H1 (cell line): Measurements from ENCODE around the gene C1QTNF7. TPM values are rescaled to one million over a fixed set of nuclear protein-coding genes. Genes with fewer than 3 reads are reported as not detected.

Experiments used
- CTCF ChIA-PET: fragments of 300-600 bp; sonication (Branson Sonifier 250); formaldehyde crosslinking; loops from one replicate; lab custom pipeline; 2021; ENCODE audit not compliant: partially characterized antibody; lab: Charles Lee
- POLR2A ChIA-PET: fragments of 300-600 bp; sonication (Branson Sonifier 250); formaldehyde crosslinking; loops from one replicate; lab custom pipeline; 2021; ENCODE audit warnings: inconsistent platforms; ENCODE audit not compliant: partially characterized antibody; lab: Charles Lee
- DNase-seq, 2 experiments: peaks; one replicate each; pipeline versions ENCODE4 v3.0.0 to v3.0.0-alpha.2; 2010 to 2022; ENCODE audit warnings: low spot score in 2 of 2, low read depth in 1 of 2, mixed read lengths in 1 of 2
- FAIRE-seq: peaks from 2 replicates; lab custom pipeline; 2011; peaks lifted over from hg19 to GRCh38; lab: Jason Lieb, UNC
- H2AFZ ChIP-seq: 2 replicates; pipeline ENCODE4 v1.8.1; 2012; ENCODE audit warnings: low read length, inconsistent platforms
- H2AK5ac ChIP-seq: 2 replicates; pipeline ENCODE4 v1.6.1; 2013; ENCODE audit warnings: low read depth, low read length
- H2BK120ac ChIP-seq: replicated peaks from 2 replicates; pipeline ENCODE3; 2013; ENCODE audit warnings: low read depth, low read length, inconsistent platforms
- H2BK12ac ChIP-seq: 2 replicates; pipeline ENCODE4 v1.6.1; 2013; ENCODE audit warnings: low read depth, low read length
- H2BK15ac ChIP-seq: 2 replicates; pipeline ENCODE4 v1.6.1; 2013; ENCODE audit warnings: low read length
- H2BK20ac ChIP-seq: 2 replicates; pipeline ENCODE4 v1.6.1; 2013; ENCODE audit warnings: low read length
- H2BK5ac ChIP-seq: 2 replicates; pipeline ENCODE4 v1.6.1; 2013; ENCODE audit warnings: low read depth, low read length
- H3K14ac ChIP-seq: 2 replicates; pipeline ENCODE4 v1.6.1; 2013; ENCODE audit warnings: inconsistent platforms; ENCODE audit not compliant: insufficient read length
- H3K18ac ChIP-seq: 2 replicates; pipeline ENCODE4 v1.6.1; 2013; ENCODE audit warnings: low read length; ENCODE audit errors: extremely low read depth
- H3K23ac ChIP-seq: 2 replicates; pipeline ENCODE4 v1.6.1; 2013; ENCODE audit warnings: inconsistent platforms; ENCODE audit not compliant: insufficient read length
- H3K23me2 ChIP-seq: 2 replicates; pipeline ENCODE4 v1.6.1; 2013; ENCODE audit warnings: low read depth, low read length
- H3K27ac ChIP-seq: 2 replicates; pipeline ENCODE4 v1.6.1; 2011; ENCODE audit warnings: low read depth, low read length, inconsistent platforms
- H3K27me3 ChIP-seq, 4 experiments: replicated peaks in 1 of 4; 1 replicate in 1 of 4; 2 replicates in 3 of 4; pipeline versions ENCODE4 v1.6.1 to v1.8.1; 2011 to 2013; ENCODE audit warnings: low read length in 3 of 4, mild to moderate bottlenecking in 3 of 4, inconsistent platforms in 2 of 4, mixed read lengths in 2 of 4, moderate library complexity in 1 of 4; ENCODE audit not compliant: control insufficient read depth in 3 of 4, insufficient read depth in 3 of 4; ENCODE audit errors: extremely low read depth in 1 of 4
- H3K36me3 ChIP-seq, 4 experiments: 2 replicates each; pipeline versions ENCODE4 v1.6.1 to v1.8.1; 2011 to 2013; ENCODE audit warnings: mild to moderate bottlenecking in 4 of 4, low read length in 3 of 4, moderate library complexity in 2 of 4, control low read depth in 1 of 4, inconsistent platforms in 1 of 4; ENCODE audit not compliant: insufficient read depth in 4 of 4, control insufficient read depth in 2 of 4
- H3K4ac ChIP-seq: replicated peaks from 2 replicates; pipeline ENCODE3; 2013; ENCODE audit warnings: low read length, low read depth, mixed read lengths, inconsistent platforms; ENCODE audit not compliant: insufficient read length
- H3K4me1 ChIP-seq, 4 experiments: replicated peaks in 1 of 4; 1 replicate in 1 of 4; 2 replicates in 3 of 4; pipeline versions ENCODE4 v1.6.1 to v1.8.1; 2011 to 2013; ENCODE audit warnings: low read length in 3 of 4, inconsistent platforms in 2 of 4, mixed read lengths in 1 of 4; ENCODE audit not compliant: insufficient read depth in 4 of 4, control insufficient read depth in 3 of 4
- H3K4me2 ChIP-seq, 2 experiments: 2 replicates each; pipeline versions ENCODE4 v1.6.1 to v1.8.1; 2011 to 2013; ENCODE audit warnings: low read depth in 2 of 2, low read length in 2 of 2, control low read depth in 1 of 2, inconsistent platforms in 1 of 2, mild to moderate bottlenecking in 1 of 2; ENCODE audit not compliant: insufficient read depth in 1 of 2
- H3K4me3 ChIP-seq, 4 experiments: fragments of 200-600, 300-600 bp in 1 of 4; sonication (generic), shearing (Covaris generic), sonication (Bioruptor Twin) in 1 of 4; 2 replicates each; pipeline versions ENCODE4 v1.5.1 to v1.8.1; 2011 to 2016; ENCODE audit warnings: low read length in 4 of 4, low read depth in 3 of 4, control low read depth in 2 of 4, inconsistent platforms in 2 of 4, mild to moderate bottlenecking in 2 of 4, mixed read lengths in 1 of 4, moderate library complexity in 1 of 4; ENCODE audit not compliant: insufficient read depth in 2 of 4; ENCODE audit errors: extremely low read depth in 1 of 4
- H3K56ac ChIP-seq: replicated peaks from 2 replicates; pipeline ENCODE3; 2013; ENCODE audit warnings: low read depth, mild to moderate bottlenecking, mixed read lengths, low read length, inconsistent platforms; ENCODE audit not compliant: insufficient read length
- H3K79me1 ChIP-seq: 2 replicates; pipeline ENCODE4 v1.6.1; 2013; ENCODE audit warnings: low read depth, low read length, control low read depth
- H3K79me2 ChIP-seq, 2 experiments: 2 replicates each; pipeline versions ENCODE4 v1.6.1 to v1.8.1; 2012 to 2013; ENCODE audit warnings: low read length in 2 of 2, mild to moderate bottlenecking in 2 of 2, inconsistent platforms in 1 of 2; ENCODE audit not compliant: insufficient read depth in 2 of 2, control insufficient read depth in 1 of 2
- H3K9ac ChIP-seq, 4 experiments: replicated peaks in 1 of 4; 1 replicate in 1 of 4; 2 replicates in 3 of 4; pipeline versions ENCODE4 v1.6.1 to v1.8.1; 2011 to 2013; ENCODE audit warnings: low read depth in 3 of 4, low read length in 3 of 4, control low read depth in 2 of 4, mild to moderate bottlenecking in 2 of 4, moderate library complexity in 2 of 4, inconsistent platforms in 1 of 4; ENCODE audit errors: extremely low read depth in 1 of 4
- H3K9me3 ChIP-seq, 2 experiments: 2 replicates each; pipeline versions ENCODE4 v1.6.1 to v1.8.1; 2012 to 2013; ENCODE audit warnings: mild to moderate bottlenecking in 2 of 2, moderate library complexity in 2 of 2, control low read depth in 1 of 2, inconsistent platforms in 1 of 2, low read depth in 1 of 2, low read length in 1 of 2, mixed read lengths in 1 of 2; ENCODE audit not compliant: insufficient read depth in 2 of 2
- H4K20me1 ChIP-seq, 2 experiments: replicated peaks in 1 of 2; 2 replicates each; pipeline versions ENCODE3 to v1.8.1; 2011 to 2013; ENCODE audit warnings: inconsistent platforms in 2 of 2, low read length in 2 of 2, mild to moderate bottlenecking in 1 of 2; ENCODE audit not compliant: insufficient read depth in 2 of 2, control insufficient read depth in 1 of 2
- H4K5ac ChIP-seq: 2 replicates; pipeline ENCODE4 v1.6.1; 2013; ENCODE audit warnings: low read length, low read depth, mixed read lengths, inconsistent platforms; ENCODE audit not compliant: insufficient read length
- H4K8ac ChIP-seq: 2 replicates; pipeline ENCODE4 v1.8.0; 2013; ENCODE audit warnings: mild to moderate bottlenecking, moderate library complexity, low read length, inconsistent platforms; ENCODE audit not compliant: insufficient read depth; ENCODE audit errors: extremely low read depth
- H4K91ac ChIP-seq: replicated peaks from 2 replicates; pipeline ENCODE3; 2013; ENCODE audit warnings: low read length, mixed read lengths, inconsistent platforms; ENCODE audit not compliant: insufficient read length
- BRCA1 ChIP-seq: IDR thresholded peaks from 2 replicates; pipeline ENCODE4 v1.6.1; 2012; ENCODE audit warnings: low read depth, low read length, improper control_type of control experiment
- CEBPB ChIP-seq: IDR thresholded peaks from 2 replicates; pipeline ENCODE4 v1.6.1; 2012; ENCODE audit warnings: low read depth, low read length
- whole genome bisulfite sequencing, 2 experiments: shearing (Covaris generic) in 1 of 2; methylation state at CpG; one replicate each; pipeline versions ENCODE4 v1.1.6 to v1.1.7; 2013 to 2015; ENCODE audit warnings: low lambda C conversion rate in 2 of 2, mixed read lengths in 2 of 2, inconsistent platforms in 1 of 2, low coverage in 1 of 2, missing lambda C conversion rate in 1 of 2; ENCODE audit not compliant: insufficient replicate concordance in 2 of 2, insufficient coverage in 1 of 2, insufficient read length in 1 of 2; ENCODE audit errors: extremely low coverage in 1 of 2, missing lambda C conversion rate in 1 of 2; 5-methylcytosine and 5-hydroxymethylcytosine counted together
- polyA plus RNA-seq, 7 experiments: library from polyadenylated mRNA; depleted of rRNA in 3 of 7; stranded (reverse) in 5 of 7; unstranded in 2 of 7; fragments of >200 nt in 5 of 7; fragments of 200-250 nt in 2 of 7; gene quantifications; 1 replicate in 5 of 7; 2 replicates in 1 of 7; 4 replicates in 1 of 7; pipeline versions ENCODE4 v1.2.1 to v1.2.3, GENCODE V29; 2011 to 2013; ENCODE audit warnings: missing spikeins in 2 of 7, mixed read lengths in 2 of 7
- total RNA-seq: library from RNA; stranded (reverse); fragmentation: NEBNext Ultra II Directional; extraction: Animal tissue kit (Norgen Biotek cat#: 25700); gene quantifications from 2 replicates; pipeline ENCODE4 v1.2.1, GENCODE V29; 2021

Gene C1QTNF7
- total and polyA plus RNA-seq, 2 of the 8 experiments (the other 6 are each of a cell fraction or from before 2014, with no cell fraction given): not detected

DNA sequence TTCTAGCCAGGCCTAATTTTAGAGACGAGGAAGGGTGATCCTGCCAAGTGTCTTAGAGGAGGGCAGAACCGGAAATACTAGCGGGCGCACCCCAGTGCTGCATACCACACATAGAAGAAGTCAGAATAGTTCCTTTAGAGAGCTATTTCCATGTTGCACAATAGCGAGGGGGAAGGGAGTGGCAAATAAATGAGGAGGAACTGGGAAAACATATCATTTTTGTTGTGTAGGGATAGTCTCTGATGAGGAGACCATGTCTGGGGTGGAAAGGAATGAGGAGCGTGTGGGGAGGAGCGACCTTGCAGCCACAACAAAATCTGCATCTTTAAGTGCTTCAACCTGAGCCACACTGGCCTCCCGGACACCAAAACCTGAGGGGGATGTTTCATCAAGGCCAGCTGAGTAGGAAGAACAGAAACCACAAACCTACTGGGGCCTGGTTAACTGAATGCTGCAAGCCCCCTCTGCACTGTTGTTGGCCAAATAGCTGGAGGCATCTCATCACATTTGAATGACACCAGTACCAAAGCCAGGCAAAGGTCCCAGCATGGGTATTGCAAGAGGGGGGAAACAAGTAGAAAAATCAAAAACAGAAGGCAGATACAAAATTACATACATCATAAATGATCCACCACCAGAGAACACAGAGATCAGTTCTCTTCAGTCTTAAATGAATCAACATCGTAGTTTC, 26.7 kb upstream of the C1QTNF7 start:
- no peak overlapping the region for H3K14ac ChIP-seq
- H2AK5ac ChIP-seq: no peak overlapping the region
- peaks cover 0 to 3% (median 1%) of the 10 kb centered on the region in 4 experiments; a peak in 2 of 7 replicates for H3K4me1 ChIP-seq
- H3K18ac ChIP-seq: no peak overlapping the region
- H3K9me3 ChIP-seq: no peaks in the 10 kb centered on the region
- no peaks in the 10 kb centered on the region for H4K20me1 ChIP-seq
- no peaks in the 10 kb centered on the region for H3K23me2 ChIP-seq
- H2BK15ac ChIP-seq: no peak overlapping the region
- H3K9ac ChIP-seq: no peak overlapping the region
- no peak overlapping the region for H3K23ac ChIP-seq
- H3K4me3 ChIP-seq: no peak overlapping the region
- no peak overlapping the region for H3K4me2 ChIP-seq
- no peak for FAIRE-seq
- H4K5ac ChIP-seq: no peak overlapping the region
- no peaks in the 10 kb centered on the region for H3K27me3 ChIP-seq
- H2AFZ ChIP-seq: 0 out of 2 replicates have a peak overlapping the region, but pooled peaks have one; percentile 46
- no peak overlapping the region for H3K4ac ChIP-seq
- H3K56ac ChIP-seq: no peak overlapping the region
- WGBS, 2 experiments: 83% methylated on average over 9 of the region's 9 CpGs; no CpG with 5 or more reads in 1 of the 2 experiments
- no peak overlapping the region for H2BK5ac ChIP-seq
- no peaks in the 10 kb centered on the region for H3K79me1 ChIP-seq
- ChIA-PET POLR2A (no interaction called here), CTCF (interaction anchor here (1.4 kb wide), 1 partner anchor 21 kb away, joined by 4 read pairs; no protein-coding TSS in a partner anchor)
- no peaks in the 10 kb centered on the region for H3K79me2 ChIP-seq
- H2BK120ac ChIP-seq: no peak overlapping the region
- no peaks in the 10 kb centered on the region for H3K36me3 ChIP-seq
- no peak for DNase-seq
- TF ChIP-seq BRCA1 (no peak), CEBPB (peak; percentile 80)
- no peak overlapping the region for H3K27ac ChIP-seq
- no peak overlapping the region for H2BK20ac ChIP-seq
- no peak overlapping the region for H4K91ac ChIP-seq
- no peak overlapping the region for H4K8ac ChIP-seq
- 0 out of 2 replicates have a peak overlapping the region, but pooled peaks have one; percentile 20 for H2BK12ac ChIP-seq
